Neural progenitor cell (in vitro differentiated cells): Measurements from ENCODE around the gene NFE2. TPM values are rescaled to one million over a fixed set of nuclear protein-coding genes. Genes with fewer than 3 reads are reported as not detected.

Experiments used
- DNase-seq: peaks from one replicate; pipeline ENCODE4 v3.0.0-alpha.2; 2016; ENCODE audit warnings: low spot score
- H2AFZ ChIP-seq: fragments of 200-600 bp; sonication (generic); replicated peaks from 2 replicates; pipeline ENCODE4 v1.6.1; 2016; ENCODE audit warnings: antibody characterized with exemption
- H3F3A ChIP-seq: fragments of 200-600 bp; sonication (generic); 2 replicates; pipeline ENCODE4 v1.6.1; 2016; ENCODE audit warnings: antibody characterized with exemption, low read depth
- H3K27ac ChIP-seq: fragments of 200-600 bp; sonication (generic); 2 replicates; pipeline ENCODE4 v1.5.1; 2016; ENCODE audit warnings: mild to moderate bottlenecking
- H3K27me3 ChIP-seq: fragments of 200-600 bp; sonication (generic); 2 replicates; pipeline ENCODE4 v1.6.1; 2016; ENCODE audit warnings: mild to moderate bottlenecking, moderate library complexity
- H3K36me3 ChIP-seq: fragments of 200-600 bp; sonication (generic); 2 replicates; pipeline ENCODE4 v1.5.1; 2016
- H3K4me1 ChIP-seq: fragments of 200-600 bp; sonication (generic); 2 replicates; pipeline ENCODE4 v1.6.1; 2016; ENCODE audit warnings: mixed run types
- H3K4me2 ChIP-seq: fragments of 200-600 bp; sonication (generic); 2 replicates; pipeline ENCODE4 v1.6.1; 2016
- H3K4me3 ChIP-seq: fragments of 200-600 bp; sonication (generic); 2 replicates; pipeline ENCODE4 v1.5.1; 2016
- H3K79me2 ChIP-seq: fragments of 200-600 bp; sonication (generic); 2 replicates; pipeline ENCODE4 v1.6.1; 2016; ENCODE audit warnings: low read depth
- H3K9ac ChIP-seq: fragments of 200-600 bp; sonication (generic); 2 replicates; pipeline ENCODE4 v1.6.1; 2016
- H3K9me3 ChIP-seq: fragments of 200-600 bp; sonication (generic); 2 replicates; pipeline ENCODE4 v1.5.1; 2016; ENCODE audit warnings: low read depth
- H4K20me1 ChIP-seq: fragments of 200-600 bp; sonication (generic); 2 replicates; pipeline ENCODE4 v1.6.1; 2016; ENCODE audit warnings: low read depth
- H3K27ac Mint-ChIP-seq: 3 replicates; pipeline ENCODE4 v1.8.0; 2021; ENCODE audit warnings: mixed read lengths
- H3K27me3 Mint-ChIP-seq: 2 replicates; pipeline ENCODE4 v1.8.0; 2022; ENCODE audit warnings: low read depth, mild to moderate bottlenecking, inconsistent platforms, moderate library complexity, mixed read lengths; ENCODE audit not compliant: insufficient read depth
- H3K36me3 Mint-ChIP-seq: 3 replicates; pipeline ENCODE4 v1.8.0; 2021; ENCODE audit warnings: mixed read lengths
- H3K4me1 Mint-ChIP-seq: 3 replicates; pipeline ENCODE4 v1.8.0; 2021; ENCODE audit warnings: mixed read lengths
- H3K4me3 Mint-ChIP-seq: 3 replicates; pipeline ENCODE4 v1.8.0; 2021; ENCODE audit warnings: mild to moderate bottlenecking, moderate library complexity, mixed read lengths
- H3K9me3 Mint-ChIP-seq: 3 replicates; pipeline ENCODE4 v1.8.0; 2020; ENCODE audit warnings: mixed read lengths
- EZH2 ChIP-seq: fragments of 200-600 bp; sonication (generic); IDR thresholded peaks from 2 replicates; pipeline ENCODE4 v1.6.1; 2017; ENCODE audit warnings: antibody characterized with exemption, mild to moderate bottlenecking, moderate library complexity
- EZH2phosphoT487 ChIP-seq: fragments of 200-600 bp; sonication (generic); IDR thresholded peaks from 2 replicates; pipeline ENCODE4 v1.6.1; 2017; ENCODE audit warnings: antibody characterized with exemption
- total RNA-seq: library from RNA; depleted of rRNA; stranded (reverse); fragments of >200 nt; gene quantifications from 2 replicates; pipeline ENCODE4 v1.2.3, GENCODE V29; 2015; ENCODE audit warnings: low replicate concordance
- TF ChIP-seq, protein P1 (sequence below): fragments of 200-600 bp; sonication (generic); IDR thresholded peaks from 2 replicates; pipeline ENCODE4 v1.5.1; 2017; ENCODE audit warnings: antibody characterized with exemption, mild to moderate bottlenecking

NFE2 gene
- total RNA-seq, 1 donor from 2014 or later = 2.8 TPM

DNA sequence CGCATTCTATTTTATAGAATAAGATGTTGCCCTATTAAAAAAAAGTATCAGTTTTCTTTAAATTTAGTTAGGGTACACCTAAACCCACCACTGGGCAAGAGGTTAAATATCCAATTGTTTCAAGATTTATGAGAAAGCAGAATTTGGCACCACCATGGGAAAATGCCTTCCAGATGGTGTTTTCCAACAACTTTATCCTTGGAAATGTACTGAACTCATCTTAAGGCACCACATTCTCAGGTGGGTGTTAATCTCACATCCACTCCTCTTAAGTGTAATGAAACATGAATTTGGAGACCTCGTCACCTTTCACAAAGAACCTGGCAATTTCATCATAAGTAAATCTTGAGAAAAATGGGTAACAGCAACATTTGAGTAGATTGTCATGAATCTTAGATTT is 34.0 kb downstream of the NFE2 start:
- H3F3A ChIP-seq = peaks cover 49% of the 10 kb centered on the region
- peak overlapping the region; percentile 40 for H3K27ac ChIP-seq
- no peaks in the 10 kb centered on the region for H3K9me3 ChIP-seq
- no peaks in the 10 kb centered on the region for H3K27me3 ChIP-seq
- no peak overlapping the region for H2AFZ ChIP-seq
- H3K4me3 ChIP-seq = no peak overlapping the region
- H3K4me3 Mint-ChIP-seq = no peak overlapping the region
- peaks cover 6% of the 10 kb centered on the region for H3K27me3 Mint-ChIP-seq
- H4K20me1 ChIP-seq = peaks cover 14% of the 10 kb centered on the region
- peaks cover 15% of the 10 kb centered on the region for H3K4me1 ChIP-seq
- peaks cover 2% of the 10 kb centered on the region for H3K9me3 Mint-ChIP-seq
- peaks cover 100% of the 10 kb centered on the region for H3K79me2 ChIP-seq
- no peak overlapping the region for H3K9ac ChIP-seq
- peaks cover 37% of the 10 kb centered on the region for H3K4me1 Mint-ChIP-seq
- DNase-seq = no peak
- peaks cover 7% of the 10 kb centered on the region for H3K36me3 ChIP-seq
- peak overlapping the region; percentile 32 for H3K27ac Mint-ChIP-seq
- H3K4me2 ChIP-seq = no peak overlapping the region
- H3K36me3 Mint-ChIP-seq = peaks cover 28% of the 10 kb centered on the region
- TF ChIP-seq EZH2 (no peak), EZH2phosphoT487 (no peak)

DNA sequence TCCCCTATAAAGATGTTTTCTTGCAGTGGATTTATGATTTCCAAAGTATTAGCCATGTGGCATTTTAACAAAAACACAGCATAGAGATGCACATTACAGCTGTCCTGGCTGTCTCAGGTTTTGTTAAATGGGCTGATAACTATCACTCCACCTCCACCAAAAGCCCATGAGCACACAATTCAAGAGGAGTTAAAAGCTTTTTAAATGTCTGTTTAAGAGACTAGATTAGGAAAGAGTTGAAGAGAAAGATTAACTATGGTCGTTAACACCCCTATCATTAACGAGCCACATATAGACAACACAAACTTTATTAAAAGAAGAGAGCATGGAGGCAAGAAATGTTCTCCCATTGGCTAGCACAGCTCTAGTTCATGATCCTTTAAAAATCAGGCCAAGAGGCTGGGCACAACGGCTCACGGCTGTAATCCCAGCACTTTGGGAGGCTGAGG is 35.4 kb downstream of the NFE2 start:
- no peaks in the 10 kb centered on the region for H3K27me3 ChIP-seq
- Mint-ChIP-seq H3K4me3 (no peak overlapping the region), H3K4me1 (peaks cover 48% of the 10 kb centered on the region), H3K27me3 (peaks cover 4% of the 10 kb centered on the region), H3K36me3 (peaks cover 25% of the 10 kb centered on the region), H3K27ac (peak overlapping the region; percentile 67), H3K9me3 (peaks cover 2% of the 10 kb centered on the region)
- TF ChIP-seq EZH2 (no peak), EZH2phosphoT487 (no peak)
- TF ChIP-seq, protein P1, sequence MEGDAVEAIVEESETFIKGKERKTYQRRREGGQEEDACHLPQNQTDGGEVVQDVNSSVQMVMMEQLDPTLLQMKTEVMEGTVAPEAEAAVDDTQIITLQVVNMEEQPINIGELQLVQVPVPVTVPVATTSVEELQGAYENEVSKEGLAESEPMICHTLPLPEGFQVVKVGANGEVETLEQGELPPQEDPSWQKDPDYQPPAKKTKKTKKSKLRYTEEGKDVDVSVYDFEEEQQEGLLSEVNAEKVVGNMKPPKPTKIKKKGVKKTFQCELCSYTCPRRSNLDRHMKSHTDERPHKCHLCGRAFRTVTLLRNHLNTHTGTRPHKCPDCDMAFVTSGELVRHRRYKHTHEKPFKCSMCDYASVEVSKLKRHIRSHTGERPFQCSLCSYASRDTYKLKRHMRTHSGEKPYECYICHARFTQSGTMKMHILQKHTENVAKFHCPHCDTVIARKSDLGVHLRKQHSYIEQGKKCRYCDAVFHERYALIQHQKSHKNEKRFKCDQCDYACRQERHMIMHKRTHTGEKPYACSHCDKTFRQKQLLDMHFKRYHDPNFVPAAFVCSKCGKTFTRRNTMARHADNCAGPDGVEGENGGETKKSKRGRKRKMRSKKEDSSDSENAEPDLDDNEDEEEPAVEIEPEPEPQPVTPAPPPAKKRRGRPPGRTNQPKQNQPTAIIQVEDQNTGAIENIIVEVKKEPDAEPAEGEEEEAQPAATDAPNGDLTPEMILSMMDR = no peak
- H3K4me2 ChIP-seq = no peak overlapping the region
- DNase-seq = no peak
- no peak overlapping the region for H3K27ac ChIP-seq
- peaks cover 55% of the 10 kb centered on the region for H3F3A ChIP-seq
- H3K9me3 ChIP-seq = no peaks in the 10 kb centered on the region
- no peak overlapping the region for H3K9ac ChIP-seq
- H3K36me3 ChIP-seq = peaks cover 5% of the 10 kb centered on the region
- H3K4me3 ChIP-seq = no peak overlapping the region
- H4K20me1 ChIP-seq = peaks cover 14% of the 10 kb centered on the region
- H2AFZ ChIP-seq = no peak overlapping the region
- peaks cover 30% of the 10 kb centered on the region for H3K4me1 ChIP-seq
- H3K79me2 ChIP-seq = peaks cover 100% of the 10 kb centered on the region

DNA sequence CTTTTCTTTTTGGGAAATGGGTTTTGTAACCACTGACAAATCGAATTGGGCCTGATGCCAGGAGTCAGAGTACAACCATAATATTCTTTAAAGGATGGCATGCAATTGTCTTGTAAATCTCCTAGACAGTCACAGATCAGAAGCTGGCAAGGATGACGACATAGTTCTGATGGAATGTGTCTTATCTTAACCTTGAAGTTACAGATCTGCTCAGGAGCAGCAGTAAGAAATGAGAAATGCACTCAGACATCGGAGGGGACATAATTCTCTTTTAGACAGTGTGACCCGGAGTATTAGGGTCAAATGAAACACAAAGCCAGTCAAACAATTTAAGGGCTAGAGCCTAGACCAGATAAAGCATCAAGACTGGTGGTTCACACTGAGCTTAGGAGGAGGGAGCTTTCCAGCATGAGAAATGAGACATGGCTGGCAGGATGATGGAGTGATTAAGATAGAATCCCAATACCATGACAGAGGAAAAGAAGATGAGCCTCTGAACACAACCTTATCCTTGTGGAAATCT is 38.4 kb downstream of the NFE2 start:
- peak overlapping the region; percentile 88 for H3K27ac ChIP-seq
- peaks cover 14% of the 10 kb centered on the region for H4K20me1 ChIP-seq
- H3K4me2 ChIP-seq = peak overlapping the region; percentile 71
- H2AFZ ChIP-seq = no peak overlapping the region
- peaks cover 90% of the 10 kb centered on the region for H3K79me2 ChIP-seq
- no peak overlapping the region for H3K9ac ChIP-seq
- no peaks in the 10 kb centered on the region for H3K27me3 ChIP-seq
- TF ChIP-seq EZH2 (no peak), EZH2phosphoT487 (no peak)
- TF ChIP-seq, protein P1 = no peak
- H3K4me3 ChIP-seq = no peak overlapping the region
- Mint-ChIP-seq H3K36me3 (peaks cover 18% of the 10 kb centered on the region), H3K27me3 (peaks cover 6% of the 10 kb centered on the region), H3K9me3 (peaks cover 2% of the 10 kb centered on the region), H3K4me1 (peaks cover 71% of the 10 kb centered on the region), H3K4me3 (peak overlapping the region; percentile 64), H3K27ac (peak overlapping the region; percentile 97)
- no peaks in the 10 kb centered on the region for H3K9me3 ChIP-seq
- peaks cover under 1% of the 10 kb centered on the region for H3K36me3 ChIP-seq
- H3F3A ChIP-seq = peaks cover 76% of the 10 kb centered on the region
- DNase-seq = no peak
- peaks cover 54% of the 10 kb centered on the region for H3K4me1 ChIP-seq

DNA sequence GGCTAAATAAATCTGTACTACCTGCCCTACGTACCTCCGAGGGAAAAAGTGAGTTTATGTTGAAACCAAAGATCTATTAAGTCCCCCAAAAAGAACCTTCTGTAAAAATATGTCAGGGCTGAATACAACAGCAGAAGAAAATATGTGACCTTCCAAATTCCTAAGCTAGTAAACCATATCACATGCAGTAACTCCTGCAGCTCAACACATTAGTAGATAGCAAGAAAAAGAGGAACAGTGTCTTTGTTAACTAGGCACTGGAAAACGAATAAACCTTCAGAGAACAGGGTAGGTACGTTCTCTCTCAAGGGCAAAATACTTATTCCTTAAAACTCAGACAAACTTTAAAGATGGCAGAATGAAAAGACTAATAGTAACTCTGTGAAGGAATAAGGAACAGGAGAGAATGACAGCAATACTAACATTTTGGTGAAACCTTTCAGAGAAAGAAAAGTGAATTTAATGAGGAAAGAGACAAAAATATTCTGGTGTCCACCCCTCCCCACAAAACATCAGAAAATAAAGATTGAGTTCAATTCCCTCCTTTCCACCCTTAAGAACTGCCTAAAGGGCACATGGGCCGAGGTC is 38.9 kb downstream of the NFE2 start:
- Histone ChIP-seq H3F3A (peaks cover 82% of the 10 kb centered on the region), H4K20me1 (peaks cover 11% of the 10 kb centered on the region), H3K9ac (no peak overlapping the region), H3K27ac (peak overlapping the region; percentile 88), H3K27me3 (no peaks in the 10 kb centered on the region), H3K36me3 (peaks cover 6% of the 10 kb centered on the region), H2AFZ (no peak overlapping the region), H3K4me2 (peak overlapping the region; percentile 71), H3K79me2 (peaks cover 90% of the 10 kb centered on the region), H3K4me3 (no peak overlapping the region), H3K4me1 (peaks cover 60% of the 10 kb centered on the region), H3K9me3 (no peaks in the 10 kb centered on the region)
- H3K36me3 Mint-ChIP-seq = peaks cover 19% of the 10 kb centered on the region
- H3K27ac Mint-ChIP-seq = peak overlapping the region; percentile 97
- DNase-seq = no peak
- peaks cover 74% of the 10 kb centered on the region for H3K4me1 Mint-ChIP-seq
- peak overlapping the region; percentile 64 for H3K4me3 Mint-ChIP-seq
- H3K9me3 Mint-ChIP-seq = peaks cover 2% of the 10 kb centered on the region
- H3K27me3 Mint-ChIP-seq = peaks cover 6% of the 10 kb centered on the region
- TF ChIP-seq EZH2phosphoT487 = no peak
- TF ChIP-seq, protein P1 = no peak
- no peak for TF ChIP-seq EZH2
